ENCODE measurements around the gene SLC6A18.

DNA sequence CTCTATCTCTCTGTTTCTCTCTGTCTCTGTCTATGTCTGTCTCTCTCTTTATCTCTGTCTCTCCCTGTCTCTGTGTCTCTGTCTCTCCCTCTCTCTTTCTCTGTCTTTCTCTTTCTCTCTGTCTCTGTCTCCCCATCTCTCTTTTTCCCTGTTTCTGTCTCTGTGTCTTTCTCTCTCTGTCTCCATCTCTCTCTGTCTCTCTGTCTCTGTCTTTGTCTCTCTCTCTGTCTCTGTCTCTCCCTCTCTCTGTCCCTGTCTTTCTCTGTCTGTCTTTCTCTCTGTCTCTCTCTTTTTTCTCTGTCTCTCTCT, 25.9 kb upstream of the SLC6A18 start:
- TF ChIP-seq, protein P1, sequence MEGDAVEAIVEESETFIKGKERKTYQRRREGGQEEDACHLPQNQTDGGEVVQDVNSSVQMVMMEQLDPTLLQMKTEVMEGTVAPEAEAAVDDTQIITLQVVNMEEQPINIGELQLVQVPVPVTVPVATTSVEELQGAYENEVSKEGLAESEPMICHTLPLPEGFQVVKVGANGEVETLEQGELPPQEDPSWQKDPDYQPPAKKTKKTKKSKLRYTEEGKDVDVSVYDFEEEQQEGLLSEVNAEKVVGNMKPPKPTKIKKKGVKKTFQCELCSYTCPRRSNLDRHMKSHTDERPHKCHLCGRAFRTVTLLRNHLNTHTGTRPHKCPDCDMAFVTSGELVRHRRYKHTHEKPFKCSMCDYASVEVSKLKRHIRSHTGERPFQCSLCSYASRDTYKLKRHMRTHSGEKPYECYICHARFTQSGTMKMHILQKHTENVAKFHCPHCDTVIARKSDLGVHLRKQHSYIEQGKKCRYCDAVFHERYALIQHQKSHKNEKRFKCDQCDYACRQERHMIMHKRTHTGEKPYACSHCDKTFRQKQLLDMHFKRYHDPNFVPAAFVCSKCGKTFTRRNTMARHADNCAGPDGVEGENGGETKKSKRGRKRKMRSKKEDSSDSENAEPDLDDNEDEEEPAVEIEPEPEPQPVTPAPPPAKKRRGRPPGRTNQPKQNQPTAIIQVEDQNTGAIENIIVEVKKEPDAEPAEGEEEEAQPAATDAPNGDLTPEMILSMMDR (IDR thresholded peaks at IDR 0.05), result no peak
- TF ChIP-seq POLR2A (IDR thresholded peaks at IDR 0.05), result no peak

All from prostate gland (tissue), 2 donors.